Activated CD8-positive, alpha-beta memory T cell treated with anti-CD3 and anti-CD28 coated beads, Interleukin-2, amount 50 U/mL, for 48 hours (primary cell): Measurements from ENCODE around the gene PKDREJ.

Experiments used
- DNase-seq: peaks from one replicate; pipeline ENCODE4 v3.0.0-alpha.2; 2020

The PKDREJ gene

GRCh38 chr22:46290121-46290842, 27.1 kb upstream of the PKDREJ start:
- no peak for DNase-seq

GRCh38 chr22:46289244-46289891, 26.2 kb upstream of the PKDREJ start:
- DNase-seq: no peak

- DNase-seq: no peak
These were observed 25.7 kb upstream of the PKDREJ start for GRCh38 chr22:46288846-46289243.

- no peak for DNase-seq
These were observed 25.0 kb upstream of the PKDREJ start for GRCh38 chr22:46287873-46288751.

GRCh38 chr22:46286941-46287872, 24.1 kb upstream of the PKDREJ start:
- DNase-seq: no peak

GRCh38 chr22:46286006-46286405, 22.9 kb upstream of the PKDREJ start:
- DNase-seq: no peak

- no peak for DNase-seq
These were observed 18.9 kb upstream of the PKDREJ start for GRCh38 chr22:46281866-46282678.

GRCh38 chr22:46280999-46281623, 18.0 kb upstream of the PKDREJ start:
- no peak for DNase-seq

GRCh38 chr22:46280063-46280817, 17.1 kb upstream of the PKDREJ start:
- no peak for DNase-seq

GRCh38 chr22:46278656-46279645, 15.8 kb upstream of the PKDREJ start:
- no peak for DNase-seq

- no peak for DNase-seq
These were observed 13.4 kb upstream of the PKDREJ start for GRCh38 chr22:46276563-46276962.

- no peak for DNase-seq
These were observed 12.4 kb upstream of the PKDREJ start for GRCh38 chr22:46275455-46276122.

GRCh38 chr22:46274381-46274780, 11.2 kb upstream of the PKDREJ start:
- no peak for DNase-seq

GRCh38 chr22:46273432-46274148, 10.4 kb upstream of the PKDREJ start:
- DNase-seq: no peak

GRCh38 chr22:46272762-46273431, 9.8 kb upstream of the PKDREJ start:
- DNase-seq: no peak

GRCh38 chr22:46272196-46272595, 9.1 kb upstream of the PKDREJ start:
- no peak for DNase-seq

- no peak for DNase-seq
These were observed 6.4 kb upstream of the PKDREJ start for GRCh38 chr22:46269564-46269963.
